ENCODE data around the gene PPP1R16B.

The PPP1R16B gene

GRCh38 chr20:38774167-38774566 is 31.3 kb upstream of the PPP1R16B start:
- H3K4me1 ChIP-seq (ENCODE audit: low read length): no peaks in the 10 kb centered on the region
- H3K9ac ChIP-seq (ENCODE audit: low read length): no peak overlapping the region
- TF ChIP-seq EZH2phosphoT487 (IDR thresholded peaks at IDR 0.05; ENCODE audit: low read depth) (no peak), CTCF (IDR thresholded peaks at IDR 0.05; ENCODE audit: low read depth, low read length) (no peak)
- H3K27ac ChIP-seq (ENCODE audit: low read length): no peak overlapping the region
- no peak overlapping the region for H2AFZ ChIP-seq (ENCODE audit: low read depth, low read length)
- no peak overlapping the region for H3K4me3 ChIP-seq (ENCODE audit: low read length)
- no peak overlapping the region for H3K4me2 ChIP-seq (ENCODE audit: low read length)
- no peaks in the 10 kb centered on the region for H4K20me1 ChIP-seq (ENCODE audit: insufficient read depth, low read length)
- H3K36me3 ChIP-seq (replicated peaks; ENCODE audit: low read depth, low read length): peaks cover 40% of the 10 kb centered on the region
- H3K9me3 ChIP-seq (ENCODE audit: insufficient read depth, low read length): no peaks in the 10 kb centered on the region
- no peaks in the 10 kb centered on the region for H3K79me2 ChIP-seq (ENCODE audit: low read length)
- no peaks in the 10 kb centered on the region for H3K27me3 ChIP-seq (ENCODE audit: low read depth, low read length)

GRCh38 chr20:38776363-38776762 is 29.1 kb upstream of the PPP1R16B start:
- no peak overlapping the region for H3K27ac ChIP-seq (ENCODE audit: low read length)
- no peak overlapping the region for H3K4me2 ChIP-seq (ENCODE audit: low read length)
- no peak overlapping the region for H3K4me3 ChIP-seq (ENCODE audit: low read length)
- H3K4me1 ChIP-seq (ENCODE audit: low read length): no peaks in the 10 kb centered on the region
- TF ChIP-seq EZH2phosphoT487 (IDR thresholded peaks at IDR 0.05; ENCODE audit: low read depth) (no peak), CTCF (IDR thresholded peaks at IDR 0.05; ENCODE audit: low read depth, low read length) (no peak)
- no peaks in the 10 kb centered on the region for H3K27me3 ChIP-seq (ENCODE audit: low read depth, low read length)
- no peaks in the 10 kb centered on the region for H4K20me1 ChIP-seq (ENCODE audit: insufficient read depth, low read length)
- H3K9ac ChIP-seq (ENCODE audit: low read length): no peak overlapping the region
- no peak overlapping the region for H2AFZ ChIP-seq (ENCODE audit: low read depth, low read length)
- no peaks in the 10 kb centered on the region for H3K79me2 ChIP-seq (ENCODE audit: low read length)
- H3K9me3 ChIP-seq (ENCODE audit: insufficient read depth, low read length): no peaks in the 10 kb centered on the region
- H3K36me3 ChIP-seq (replicated peaks; ENCODE audit: low read depth, low read length): peaks cover 30% of the 10 kb centered on the region

GRCh38 chr20:38779247-38780097 is 26.0 kb upstream of the PPP1R16B start:
- no peak overlapping the region for H3K4me3 ChIP-seq (ENCODE audit: low read length)

More at GRCh38 chr20:38779247-38780097, 26.0 kb upstream of the PPP1R16B start:
- H3K27me3 ChIP-seq (ENCODE audit: low read depth, low read length): no peaks in the 10 kb centered on the region
- no peak overlapping the region for H3K9ac ChIP-seq (ENCODE audit: low read length)
- H3K27ac ChIP-seq (ENCODE audit: low read length): no peak overlapping the region
- no peaks in the 10 kb centered on the region for H3K4me1 ChIP-seq (ENCODE audit: low read length)
- H4K20me1 ChIP-seq (ENCODE audit: insufficient read depth, low read length): no peaks in the 10 kb centered on the region
- H3K79me2 ChIP-seq (ENCODE audit: low read length): no peaks in the 10 kb centered on the region
- H3K4me2 ChIP-seq (ENCODE audit: low read length): no peak overlapping the region
- H3K36me3 ChIP-seq (replicated peaks; ENCODE audit: low read depth, low read length): peaks cover 5% of the 10 kb centered on the region
- H2AFZ ChIP-seq (ENCODE audit: low read depth, low read length): no peak overlapping the region
- no peaks in the 10 kb centered on the region for H3K9me3 ChIP-seq (ENCODE audit: insufficient read depth, low read length)
- TF ChIP-seq EZH2phosphoT487 (IDR thresholded peaks at IDR 0.05; ENCODE audit: low read depth): no peak
- no peak for TF ChIP-seq CTCF (IDR thresholded peaks at IDR 0.05; ENCODE audit: low read depth, low read length)
